HG03025 (cell line): Measurements from ENCODE around the gene WNT6.

ENCODE experiments used
- ATAC-seq: cut with Tn5 transposase; IDR thresholded peaks from one replicate; pipeline ENCODE4 v1.9.1; 2021; ENCODE audit warnings: mild to moderate bottlenecking, moderate library complexity; ENCODE audit not compliant: unreplicated experiment, low FRiP score

WNT6 gene

GRCh38 chr2:218859556-218859987, at the start of gene WNT6:
Gene WNT6, plus strand, starts transcription at chr2:218859805. Its CDS starts 233 bp downstream, at chr2:218860038.
- no peak for ATAC-seq

- ATAC-seq: no peak
Observed at GRCh38 chr2:218810256-218810655, 49.3 kb upstream of the WNT6 start.

GRCh38 chr2:218811382-218811781, 48.2 kb upstream of the WNT6 start:
- ATAC-seq: no peak

- ATAC-seq: no peak
Observed at GRCh38 chr2:218812096-218812815, 47.3 kb upstream of the WNT6 start.

- ATAC-seq: no peak
Observed at GRCh38 chr2:218812861-218813260, 46.7 kb upstream of the WNT6 start.

- ATAC-seq: no peak
Observed at GRCh38 chr2:218813771-218814460, 45.7 kb upstream of the WNT6 start.

GRCh38 chr2:218814540-218815243, 44.9 kb upstream of the WNT6 start:
- no peak for ATAC-seq

- no peak for ATAC-seq
Observed at GRCh38 chr2:218815244-218815637, 44.4 kb upstream of the WNT6 start.

GRCh38 chr2:218815649-218816048, 44.0 kb upstream of the WNT6 start:
- ATAC-seq: no peak

GRCh38 chr2:218816561-218817011, 43.0 kb upstream of the WNT6 start:
- no peak for ATAC-seq

GRCh38 chr2:218819093-218819492, 40.5 kb upstream of the WNT6 start:
- no peak for ATAC-seq

- no peak for ATAC-seq
Observed at GRCh38 chr2:218820746-218821369, 38.7 kb upstream of the WNT6 start.

GRCh38 chr2:218821605-218822211, 37.9 kb upstream of the WNT6 start:
- no peak for ATAC-seq

- no peak for ATAC-seq
Observed at GRCh38 chr2:218822622-218823021, 37.0 kb upstream of the WNT6 start.

GRCh38 chr2:218823196-218823855, 36.3 kb upstream of the WNT6 start:
- no peak for ATAC-seq

GRCh38 chr2:218824004-218824403, 35.6 kb upstream of the WNT6 start:
- no peak for ATAC-seq

- no peak for ATAC-seq
Observed at GRCh38 chr2:218826791-218827190, 32.8 kb upstream of the WNT6 start.

- ATAC-seq: no peak
Observed at GRCh38 chr2:218827701-218828476, 31.7 kb upstream of the WNT6 start.

GRCh38 chr2:218828477-218828778, 31.2 kb upstream of the WNT6 start:
- no peak for ATAC-seq
